HG02885 (cell line): Measurements from ENCODE around the gene GPR84.

ENCODE experiments used
- ATAC-seq: cut with Tn5 transposase; IDR thresholded peaks from one replicate; pipeline ENCODE4 v1.9.1; 2021; ENCODE audit warnings: mild to moderate bottlenecking; ENCODE audit not compliant: unreplicated experiment, poor library complexity

The GPR84 gene

DNA sequence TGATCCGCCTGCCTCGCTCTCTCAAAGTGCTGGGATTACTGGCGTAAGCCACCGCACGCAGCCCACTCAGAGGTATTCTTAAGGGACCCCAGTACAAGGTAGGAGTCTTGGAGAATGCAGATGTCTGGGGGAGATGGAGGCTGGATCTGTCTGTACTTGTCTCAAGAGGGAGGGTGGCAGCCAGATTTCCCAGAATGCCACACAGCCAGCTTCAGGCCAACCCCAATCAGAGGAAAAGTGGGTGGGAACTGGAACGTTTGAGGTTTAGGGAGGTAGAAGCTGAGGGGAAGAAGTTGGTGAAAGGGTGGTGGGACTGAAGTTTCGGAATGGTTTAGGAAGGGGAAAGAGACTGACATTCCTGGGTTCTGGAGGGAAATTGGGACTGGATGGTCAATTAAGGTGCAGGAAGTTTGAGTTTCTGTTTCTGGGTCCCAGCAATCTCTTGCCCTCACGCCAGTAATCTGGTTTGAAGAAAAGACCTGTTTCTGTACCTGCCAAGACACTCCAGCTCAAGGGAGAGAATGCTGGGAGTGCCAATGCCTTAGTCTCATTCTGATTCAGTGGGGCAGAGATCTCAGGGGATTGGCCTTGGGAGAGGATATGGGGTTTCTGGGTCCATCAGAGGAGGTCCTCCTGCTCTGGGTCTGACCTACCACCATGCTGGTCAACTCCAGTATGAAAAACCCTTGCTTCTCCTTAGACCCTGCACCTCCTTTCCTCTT lies 28.4 kb upstream of the GPR84 start:
- no peak for ATAC-seq

DNA sequence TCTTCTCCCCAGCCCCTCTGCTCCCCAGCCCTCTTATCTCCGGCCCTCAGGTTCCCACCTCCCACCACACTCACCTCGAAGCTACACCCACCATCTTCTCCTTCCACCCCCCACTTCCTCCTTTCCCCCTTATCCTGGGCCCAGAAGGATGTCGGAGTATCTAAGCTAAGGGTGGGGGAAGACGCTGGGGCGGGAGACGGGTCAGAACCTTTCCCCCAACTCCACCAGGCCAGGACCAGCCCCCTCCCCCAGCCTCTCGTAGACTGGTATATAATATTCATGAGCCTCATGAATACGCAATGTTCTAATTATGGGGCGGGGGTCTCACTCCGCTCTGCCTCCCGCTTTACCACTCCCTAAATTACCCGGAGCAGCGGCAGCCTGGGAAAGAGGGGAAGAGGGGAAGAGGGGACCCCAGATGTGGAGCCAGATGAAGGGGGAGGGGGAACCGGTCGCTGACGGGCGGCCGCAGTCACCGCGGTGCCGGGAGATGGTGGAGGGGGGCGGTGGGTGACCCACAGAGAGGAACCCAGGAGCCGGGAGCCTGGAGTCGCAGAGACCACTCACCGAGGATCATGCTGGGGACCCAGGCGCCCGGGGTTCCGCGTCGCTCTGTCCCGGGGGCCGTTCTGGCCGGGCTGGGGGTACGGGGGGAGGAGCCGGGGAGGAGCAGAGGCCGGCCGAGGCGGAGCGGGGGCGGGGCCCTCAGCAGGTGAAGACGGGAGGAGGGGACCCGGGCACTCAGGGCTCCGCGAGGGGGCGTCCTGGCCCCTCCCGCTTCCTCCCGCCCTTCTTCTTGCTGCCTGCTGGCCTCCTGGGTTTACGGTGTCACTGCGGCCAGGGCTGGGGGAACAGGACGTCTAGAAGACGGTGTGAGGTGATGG lies 26.6 kb upstream of the GPR84 start:
- ATAC-seq, result peak; percentile 51

DNA sequence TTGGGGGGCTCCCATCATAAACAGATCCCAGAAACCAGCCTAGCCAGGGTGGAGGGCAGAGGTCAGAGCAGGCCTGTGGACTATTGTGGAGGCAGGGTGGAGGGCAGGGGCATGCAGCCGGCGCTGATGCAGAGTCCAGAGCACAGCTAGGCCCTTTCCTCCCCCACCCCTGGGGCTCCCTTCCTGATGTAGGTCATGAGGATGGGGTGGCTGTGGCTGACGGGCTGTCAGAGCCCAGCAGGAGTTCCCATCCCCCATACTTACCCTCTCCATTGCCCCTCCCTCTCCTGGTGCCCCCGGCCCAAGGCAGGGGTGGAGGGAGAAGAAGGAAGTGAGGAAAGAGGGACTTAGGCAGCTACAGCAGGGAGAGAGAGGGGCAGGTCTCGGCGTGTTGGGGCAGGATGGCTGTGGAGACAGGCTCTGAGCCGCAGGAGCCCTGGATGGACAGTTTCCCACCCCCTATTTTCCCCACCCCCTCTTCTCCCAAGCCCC lies 25.9 kb upstream of the GPR84 start:
- no peak for ATAC-seq

DNA sequence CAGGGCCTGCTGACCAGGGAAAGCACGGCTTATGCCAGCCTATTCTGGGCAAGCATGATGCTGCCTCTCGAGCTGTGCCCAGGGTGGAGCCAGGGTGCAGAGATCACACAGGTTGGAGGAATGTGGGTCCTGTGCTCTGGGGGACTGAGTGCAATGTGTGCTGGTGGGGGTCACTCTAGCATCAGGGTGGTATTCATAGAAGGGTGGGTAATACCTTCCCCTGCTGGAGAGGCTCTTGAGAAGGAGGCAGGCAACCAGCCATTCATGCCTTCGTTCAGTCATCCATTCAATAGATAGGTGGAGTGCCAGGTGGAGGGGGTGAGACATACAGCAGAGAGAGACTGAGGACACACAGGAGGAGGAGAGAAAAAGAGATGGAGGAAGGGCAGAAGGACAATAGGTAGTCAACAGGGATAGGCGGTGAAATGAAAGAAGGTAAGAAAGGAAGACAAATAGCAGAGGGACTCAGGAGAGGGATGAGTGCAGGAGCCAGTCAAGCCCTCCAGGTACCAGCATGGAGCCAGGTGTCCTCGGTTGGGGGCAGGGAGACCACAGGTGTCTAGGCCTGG lies 25.4 kb upstream of the GPR84 start:
- ATAC-seq, result no peak

DNA sequence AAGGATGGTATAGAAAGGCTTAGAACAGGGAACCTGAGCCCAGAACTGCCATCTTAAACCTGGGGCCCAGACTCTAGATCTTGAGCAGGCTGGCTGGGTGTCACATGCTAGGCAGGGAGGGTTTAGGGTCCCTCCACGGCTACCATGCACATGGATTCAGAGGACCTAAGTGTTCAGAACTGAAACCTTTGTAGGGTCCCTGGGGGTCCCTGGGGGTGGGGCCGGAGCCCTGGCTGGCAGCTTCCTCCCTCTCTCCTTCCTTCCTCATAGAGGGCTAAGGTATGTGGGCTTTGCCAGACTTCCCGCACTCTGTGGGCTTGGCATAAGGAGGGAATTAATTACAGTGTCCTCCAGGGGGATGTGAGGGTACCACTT lies 24.8 kb upstream of the GPR84 start:
- no peak for ATAC-seq

DNA sequence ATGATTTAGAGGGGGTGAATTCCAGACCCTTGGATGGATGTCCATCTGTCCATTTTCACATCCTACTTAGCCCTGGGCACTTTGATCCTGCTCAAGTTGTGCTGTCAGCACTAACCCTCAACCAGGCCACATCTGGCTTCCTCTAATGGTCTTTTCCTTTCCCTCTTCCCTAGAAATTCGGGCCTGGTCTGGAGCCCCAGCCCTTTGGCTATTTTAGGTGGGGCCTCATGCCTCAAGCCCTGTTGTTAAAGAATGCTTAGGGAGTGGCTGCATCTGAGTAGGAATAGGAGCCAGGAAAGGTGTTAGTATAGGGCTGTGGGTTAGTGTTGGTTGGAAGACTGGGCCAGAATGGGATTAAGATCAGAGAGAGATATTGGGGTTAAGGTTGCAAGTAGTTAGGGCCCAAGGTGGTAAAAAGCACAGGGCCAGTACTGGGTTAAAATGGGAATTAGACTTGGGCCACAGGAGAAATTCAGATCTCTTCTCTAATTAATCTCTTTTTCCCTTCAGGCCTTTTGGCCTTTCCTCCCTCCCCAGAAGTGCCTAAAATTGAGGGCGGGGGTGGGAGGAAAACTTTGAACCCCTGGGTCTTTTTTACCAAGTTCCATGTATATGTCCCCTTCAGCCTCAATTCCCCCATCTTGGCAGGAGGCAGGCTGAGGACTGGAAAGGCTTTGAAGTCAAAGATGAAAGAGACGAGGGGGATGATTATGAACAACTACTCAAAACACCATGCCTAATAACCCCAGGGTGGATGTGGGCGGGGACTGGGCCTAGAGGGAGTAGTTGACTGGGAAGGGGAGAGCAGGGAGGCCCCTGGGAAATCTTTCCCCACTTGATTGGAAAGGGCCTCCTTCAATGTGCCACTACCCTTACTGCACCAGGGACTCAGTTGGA lies 24.2 kb upstream of the GPR84 start:
- no peak for ATAC-seq

DNA sequence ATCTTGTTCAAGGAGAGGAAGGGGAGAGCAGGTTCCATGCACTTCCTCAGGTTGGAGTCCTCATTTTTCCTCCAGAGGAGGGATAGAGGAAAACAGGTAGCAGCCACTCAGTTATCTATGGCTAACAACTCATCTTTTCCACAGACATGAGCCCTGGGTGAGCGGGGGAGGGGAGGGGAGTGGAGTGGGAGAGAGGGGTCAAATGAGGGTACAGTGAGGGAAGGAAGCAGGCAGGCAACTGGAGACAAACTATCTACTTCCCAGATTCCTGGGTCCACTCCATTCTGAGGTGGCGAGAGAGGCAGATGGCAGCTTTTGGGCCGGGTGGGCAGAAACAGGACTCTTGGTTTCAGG lies 22.8 kb upstream of the GPR84 start:
- ATAC-seq, result no peak

DNA sequence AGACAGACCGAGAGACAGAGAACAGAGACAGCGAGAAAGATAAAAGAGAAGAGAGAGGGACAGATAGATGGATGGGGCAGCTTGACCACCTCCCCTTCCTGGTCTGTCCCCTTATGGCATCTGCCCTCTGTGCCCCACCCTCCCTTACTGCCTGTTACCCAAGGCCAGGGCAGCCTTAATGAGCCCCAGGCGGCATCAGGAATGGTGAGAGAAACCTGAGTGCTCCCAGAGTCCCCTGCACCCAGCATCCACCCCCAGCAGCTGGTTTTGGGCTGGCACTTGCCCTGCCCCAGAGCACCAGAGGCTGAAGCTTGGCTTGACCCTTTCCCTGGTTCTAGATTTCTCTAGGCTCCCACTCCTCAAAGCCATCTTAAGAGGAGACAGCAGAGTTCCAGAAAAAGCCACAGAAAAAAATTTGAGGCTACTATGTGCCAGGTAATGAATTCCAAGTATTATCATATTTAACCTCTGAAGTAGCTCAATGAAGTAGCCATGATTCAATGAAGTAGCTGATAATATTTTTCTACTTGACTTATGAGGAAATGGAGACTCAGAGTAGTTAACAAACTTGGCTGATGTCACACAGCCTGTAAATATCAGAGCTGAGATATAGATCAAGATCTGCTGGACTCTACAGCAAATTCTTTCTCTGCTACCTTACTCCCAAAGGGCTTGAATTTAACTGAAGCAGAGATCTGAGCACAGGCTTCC lies 22.3 kb upstream of the GPR84 start:
- ATAC-seq, result no peak

DNA sequence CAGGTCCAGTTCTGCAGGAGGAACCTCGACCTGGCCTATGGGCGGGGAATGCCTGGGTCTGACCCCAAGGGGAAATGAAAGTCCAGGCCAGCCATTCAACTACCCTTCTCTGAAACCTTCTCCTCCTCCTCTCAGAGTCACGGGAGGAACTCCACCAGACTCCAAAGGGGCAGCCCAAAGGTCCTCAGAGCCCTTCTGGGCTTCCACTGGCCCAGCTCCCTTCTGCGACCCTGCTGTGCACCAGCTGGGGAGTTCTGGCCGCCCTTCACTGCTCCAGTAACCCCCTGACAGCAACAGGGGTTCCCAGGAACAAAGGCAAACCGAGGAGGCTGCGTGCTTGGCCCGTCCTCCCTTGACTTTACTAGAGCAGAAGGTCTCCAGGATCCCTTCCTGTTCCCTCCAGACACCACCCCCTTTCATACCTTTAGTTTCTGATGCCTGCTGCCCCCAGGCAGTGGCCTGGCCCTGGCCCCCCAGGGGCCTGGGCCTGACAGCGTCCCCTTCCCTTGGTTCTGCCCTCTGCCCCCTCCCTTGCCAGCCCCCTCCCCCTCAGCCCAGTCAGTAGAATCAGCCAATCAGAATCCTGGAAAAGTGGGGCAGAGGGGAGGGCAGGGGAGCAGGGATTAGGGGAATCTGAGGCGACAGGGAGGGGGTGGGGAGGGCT lies 21.1 kb upstream of the GPR84 start:
- peak; percentile 78 for ATAC-seq

DNA sequence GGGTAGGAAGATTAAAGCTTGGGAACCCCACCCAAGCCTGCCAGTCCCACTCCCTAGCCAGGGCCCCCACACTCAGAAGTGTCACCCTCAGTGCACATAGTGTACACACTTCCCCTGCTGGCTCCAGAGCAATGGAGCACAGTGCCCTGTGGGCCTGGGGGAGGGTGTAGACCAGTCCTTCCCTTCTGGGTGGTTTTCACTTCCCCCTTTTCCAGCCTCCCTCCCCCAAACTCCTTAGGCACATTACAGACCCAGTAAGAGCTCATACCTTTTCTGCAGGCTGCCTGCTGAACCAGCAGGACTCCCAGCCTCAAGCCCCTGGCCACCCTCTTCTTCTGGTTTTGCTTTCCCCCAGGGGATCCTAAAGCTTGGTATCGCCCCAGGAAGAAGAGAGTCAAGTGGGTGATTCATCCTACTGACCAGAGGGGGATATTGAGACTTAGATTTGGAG lies 20.3 kb upstream of the GPR84 start, which contains the start of gene ZNF385A:
Gene ZNF385A, minus strand, starts transcription at position 143 of the 451 bp plus-strand sequence. CDS start 219 bp downstream, outside the sequence.
- ATAC-seq, result peak; percentile 44

DNA sequence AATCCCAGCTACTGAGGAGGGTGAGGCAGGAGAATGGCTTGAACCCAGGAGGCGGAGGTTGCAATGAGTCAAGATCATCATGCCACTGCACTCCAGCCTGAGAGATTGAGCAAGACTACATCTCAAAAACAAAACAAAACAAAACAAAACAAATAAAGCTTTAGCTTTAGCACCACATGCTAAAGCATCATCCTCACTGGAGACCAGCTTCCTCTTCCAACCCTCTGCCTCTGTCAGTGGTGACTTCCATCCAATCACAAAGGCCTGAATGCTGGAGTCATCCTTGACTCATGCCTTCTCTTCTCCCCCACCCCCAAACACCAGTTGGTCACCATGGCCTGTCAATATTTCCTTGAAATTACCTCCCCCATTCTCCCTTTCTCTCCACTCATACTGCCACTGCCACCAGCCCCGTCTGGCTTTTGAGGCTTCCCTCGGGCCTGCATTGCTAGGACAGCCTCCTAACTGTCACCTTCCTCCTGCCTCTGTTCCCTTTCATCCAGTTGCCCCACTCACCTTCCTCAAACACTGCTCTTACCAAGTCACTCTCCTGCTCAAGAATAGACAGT lies 18.8 kb upstream of the GPR84 start:
- no peak for ATAC-seq

DNA sequence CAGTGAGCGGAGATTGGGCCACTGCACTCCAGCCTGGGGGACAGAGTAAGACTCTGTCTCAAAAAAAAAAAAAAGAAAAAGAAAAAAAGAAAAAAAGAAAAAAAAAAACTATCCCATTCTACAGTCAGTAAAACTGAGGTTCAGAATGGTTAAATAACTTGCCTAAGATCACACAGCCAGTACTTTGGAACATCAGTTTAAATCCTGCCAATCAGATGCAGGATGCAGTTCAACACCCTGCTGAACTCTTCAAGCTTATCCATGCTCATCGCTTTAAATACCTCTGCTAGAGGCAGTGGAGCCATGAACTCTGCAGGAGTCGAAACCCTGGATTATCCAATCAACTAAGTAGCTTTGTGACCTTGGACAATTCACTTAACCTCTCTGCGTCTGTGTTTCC lies 16.9 kb upstream of the GPR84 start:
- ATAC-seq, result no peak

DNA sequence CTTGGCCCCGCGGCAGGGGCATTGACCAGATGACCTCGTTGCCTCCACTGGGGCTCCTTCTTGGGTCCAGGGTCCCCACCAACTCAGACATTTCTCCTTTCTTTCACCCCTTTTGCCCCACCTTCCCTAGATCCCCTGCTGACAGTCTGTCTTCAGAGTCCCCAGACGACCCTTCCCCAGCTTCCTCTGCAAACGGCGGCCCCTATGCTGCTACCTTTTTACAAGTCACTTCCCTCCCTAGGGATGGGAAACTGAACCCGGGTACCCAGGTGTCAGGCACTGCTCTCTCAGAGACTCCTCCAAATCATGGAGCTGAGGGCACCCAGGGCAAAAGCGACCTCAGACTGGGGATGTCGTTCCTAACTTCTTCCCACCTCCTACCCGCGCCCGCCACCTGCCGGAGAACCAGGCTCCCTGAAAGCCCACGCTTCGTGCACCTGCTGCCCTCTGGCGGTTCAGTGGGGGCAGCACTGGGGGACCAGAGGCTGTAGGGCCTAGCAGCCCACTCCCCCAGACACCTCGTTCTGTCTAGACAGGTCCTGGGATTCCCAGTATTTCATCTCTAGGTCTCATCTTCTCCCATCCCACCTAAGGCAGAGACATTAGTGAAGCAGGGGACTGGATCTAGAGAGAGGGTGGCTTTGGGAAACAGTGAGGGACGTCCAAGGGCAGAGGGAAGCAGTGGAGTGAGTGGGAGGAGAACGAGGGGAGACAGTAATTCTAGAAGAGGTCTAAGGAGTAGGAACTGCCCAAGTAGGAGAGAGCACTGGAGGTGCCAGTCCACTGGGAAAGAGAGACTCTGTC lies 15.3 kb upstream of the GPR84 start:
- ATAC-seq, result peak; percentile 79

DNA sequence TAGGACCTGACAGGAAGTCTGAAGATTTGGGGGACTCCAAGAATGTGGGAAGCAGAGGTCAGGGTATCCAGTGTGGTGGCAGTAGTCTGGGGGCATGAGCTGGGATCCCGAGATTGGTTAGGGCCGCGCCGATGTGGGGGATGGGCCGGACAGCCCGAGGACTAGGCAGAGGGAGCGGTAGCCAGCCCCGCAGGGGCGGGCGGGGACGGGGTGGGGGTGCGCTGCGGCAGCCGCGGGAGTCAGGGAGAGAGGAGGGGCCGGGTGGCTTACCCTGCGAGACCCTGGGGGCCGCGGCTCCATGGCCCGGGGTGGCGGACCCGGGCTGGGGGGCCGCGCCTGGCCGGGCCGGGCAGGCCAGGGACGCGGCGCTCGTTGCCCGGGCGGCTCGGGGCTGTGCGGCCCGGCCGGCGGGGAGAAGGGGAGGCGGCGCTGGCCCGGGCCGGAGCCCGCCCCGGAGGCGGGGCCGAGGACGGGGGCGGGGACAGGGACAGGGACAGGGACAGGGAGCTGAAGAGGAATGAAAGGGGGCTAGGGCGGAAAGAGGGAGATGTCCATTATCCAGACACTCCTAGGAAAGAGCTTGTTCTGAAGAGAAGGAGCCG lies 14.6 kb upstream of the GPR84 start:
- peak; percentile 68 for ATAC-seq

DNA sequence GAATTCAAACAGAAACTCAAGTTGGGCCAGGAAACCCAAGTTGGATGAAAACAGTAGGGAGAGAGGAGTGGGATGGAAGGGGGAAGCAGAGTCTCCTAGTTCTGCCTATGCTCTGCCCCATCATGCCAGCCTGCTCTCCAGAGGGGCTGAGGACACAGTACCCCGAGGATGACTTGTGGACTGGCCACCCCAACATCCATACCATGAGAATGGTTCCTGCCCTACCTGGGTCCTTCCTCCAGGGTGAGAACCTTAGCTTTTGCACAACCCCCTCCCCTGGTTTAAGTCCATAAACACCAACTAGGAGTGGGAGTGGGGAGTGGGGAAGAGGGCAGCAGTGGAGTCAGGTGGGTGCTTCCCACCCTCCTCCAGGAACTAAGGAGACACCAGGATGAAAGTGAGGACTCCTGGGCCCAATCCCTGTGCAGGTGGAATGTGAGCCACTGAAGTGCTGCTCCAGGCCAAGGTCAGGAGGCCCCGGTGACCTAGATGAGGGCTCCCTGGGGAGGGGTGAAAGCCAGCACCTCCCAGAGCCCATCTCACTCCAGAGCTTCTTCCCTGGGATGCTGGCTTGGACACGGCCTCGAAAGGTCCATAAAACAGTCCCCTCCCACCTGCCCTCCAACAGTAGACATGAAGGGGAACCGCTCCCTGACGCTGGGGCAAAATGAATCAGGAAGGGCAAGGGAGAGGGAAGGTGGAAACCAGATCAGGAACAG lies 13.7 kb upstream of the GPR84 start:
- no peak for ATAC-seq

DNA sequence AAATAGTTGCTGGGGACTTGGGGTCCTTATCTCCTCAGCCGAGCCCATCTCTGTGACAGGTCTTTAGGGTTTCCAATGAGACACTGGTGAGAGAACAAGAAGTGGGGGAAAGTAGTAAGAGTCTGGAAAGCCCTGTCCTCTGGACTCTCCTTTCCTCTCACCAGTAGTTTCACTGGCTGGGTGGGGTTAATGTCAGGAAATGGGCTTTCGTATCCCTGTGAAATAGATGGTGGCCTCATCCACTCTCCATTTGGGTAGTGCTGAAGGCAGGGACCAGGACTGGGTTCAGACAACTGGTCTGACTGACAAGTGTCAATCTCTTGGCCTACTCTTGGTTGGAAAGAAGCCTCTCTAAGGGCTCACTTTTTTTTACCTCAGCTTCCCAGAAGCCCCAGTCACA lies 12.7 kb upstream of the GPR84 start:
- ATAC-seq, result no peak

DNA sequence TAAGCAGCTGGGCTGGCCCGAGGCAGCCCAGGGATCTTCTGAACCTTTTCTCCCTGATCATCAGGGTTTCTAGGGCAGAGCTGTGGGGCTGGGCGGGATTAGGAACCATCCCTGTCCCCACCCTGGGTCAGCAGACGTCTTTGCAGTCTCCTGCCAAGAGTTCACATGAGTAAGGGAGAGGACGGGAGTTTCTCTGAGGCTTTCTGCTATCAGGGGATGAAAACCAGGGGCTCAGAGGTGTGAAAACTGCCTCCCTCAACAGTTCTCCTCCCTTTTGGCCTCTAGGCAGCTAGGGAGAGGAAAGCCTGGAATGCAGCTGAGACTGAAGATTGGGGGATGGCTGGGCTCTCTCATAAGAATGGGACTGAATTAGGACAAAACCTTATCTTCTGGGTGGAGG lies 12.3 kb upstream of the GPR84 start:
- no peak for ATAC-seq
